ENCODE results near the gene RPGRIP1L.

Gene RPGRIP1L

GRCh38 chr16:53643474-53643873 lies 60.2 kb downstream of the RPGRIP1L start:
- DNase-seq, result no peak

GRCh38 chr16:53642094-53642493 lies 61.6 kb downstream of the RPGRIP1L start:
- DNase-seq, result no peak

- DNase-seq, result no peak
Measured at GRCh38 chr16:53636978-53637377, 66.7 kb downstream of the RPGRIP1L start.

- no peak for DNase-seq
Measured at GRCh38 chr16:53632526-53632925, 71.1 kb downstream of the RPGRIP1L start.

- DNase-seq, result no peak
Measured at GRCh38 chr16:53631236-53632025, 72.2 kb downstream of the RPGRIP1L start.

- no peak for DNase-seq
Measured at GRCh38 chr16:53629607-53630312, 73.9 kb downstream of the RPGRIP1L start.

GRCh38 chr16:53629151-53629550 lies 74.5 kb downstream of the RPGRIP1L start:
- DNase-seq, result no peak

- no peak for DNase-seq
Measured at GRCh38 chr16:53626811-53627210, 76.8 kb downstream of the RPGRIP1L start.

GRCh38 chr16:53626161-53626560 lies 77.5 kb downstream of the RPGRIP1L start:
- DNase-seq, result no peak

- DNase-seq, result no peak
Measured at GRCh38 chr16:53625221-53625620, 78.4 kb downstream of the RPGRIP1L start.

GRCh38 chr16:53622315-53622714 lies 81.3 kb downstream of the RPGRIP1L start:
- DNase-seq, result no peak

- no peak for DNase-seq
Measured at GRCh38 chr16:53620476-53620875, 83.2 kb downstream of the RPGRIP1L start.

GRCh38 chr16:53619235-53619634 lies 84.4 kb downstream of the RPGRIP1L start:
- DNase-seq, result no peak

- DNase-seq, result no peak
Measured at GRCh38 chr16:53614346-53614745, 89.3 kb downstream of the RPGRIP1L start.

GRCh38 chr16:53612003-53612402 lies 91.7 kb downstream of the RPGRIP1L start:
- no peak for DNase-seq

GRCh38 chr16:53611179-53611696 lies 92.4 kb downstream of the RPGRIP1L start:
- peak; percentile 43 for DNase-seq

GRCh38 chr16:53609536-53609935 lies 94.1 kb downstream of the RPGRIP1L start:
- no peak for DNase-seq

GRCh38 chr16:53608094-53608493 lies 95.6 kb downstream of the RPGRIP1L start:
- DNase-seq, result no peak

GRCh38 chr16:53605831-53606400 lies 97.7 kb downstream of the RPGRIP1L start:
- no peak for DNase-seq

GRCh38 chr16:53605356-53605755 lies 98.3 kb downstream of the RPGRIP1L start:
- no peak for DNase-seq

- no peak for DNase-seq
Measured at GRCh38 chr16:53601961-53602360, 101.7 kb downstream of the RPGRIP1L start.

GRCh38 chr16:53600616-53601015 lies 103.0 kb downstream of the RPGRIP1L start:
- no peak for DNase-seq

GRCh38 chr16:53600126-53600525 lies 103.5 kb downstream of the RPGRIP1L start:
- no peak for DNase-seq

GRCh38 chr16:53599548-53599947 lies 104.1 kb downstream of the RPGRIP1L start:
- no peak for DNase-seq
